Nucleus accumbens (tissue), 56 donors: ENCODE data around the gene SPATA16.
"Not testable (repeated sequence)": the region's sequence is repeated elsewhere in the genome, so short reads cannot be mapped to it uniquely, and the experiment has no call there.

Source experiments
- DNase-seq, 56 donors: peaks; one replicate each; lab custom pipeline; 2025; lab: John Stamatoyannopoulos, UW

The SPATA16 gene

DNA sequence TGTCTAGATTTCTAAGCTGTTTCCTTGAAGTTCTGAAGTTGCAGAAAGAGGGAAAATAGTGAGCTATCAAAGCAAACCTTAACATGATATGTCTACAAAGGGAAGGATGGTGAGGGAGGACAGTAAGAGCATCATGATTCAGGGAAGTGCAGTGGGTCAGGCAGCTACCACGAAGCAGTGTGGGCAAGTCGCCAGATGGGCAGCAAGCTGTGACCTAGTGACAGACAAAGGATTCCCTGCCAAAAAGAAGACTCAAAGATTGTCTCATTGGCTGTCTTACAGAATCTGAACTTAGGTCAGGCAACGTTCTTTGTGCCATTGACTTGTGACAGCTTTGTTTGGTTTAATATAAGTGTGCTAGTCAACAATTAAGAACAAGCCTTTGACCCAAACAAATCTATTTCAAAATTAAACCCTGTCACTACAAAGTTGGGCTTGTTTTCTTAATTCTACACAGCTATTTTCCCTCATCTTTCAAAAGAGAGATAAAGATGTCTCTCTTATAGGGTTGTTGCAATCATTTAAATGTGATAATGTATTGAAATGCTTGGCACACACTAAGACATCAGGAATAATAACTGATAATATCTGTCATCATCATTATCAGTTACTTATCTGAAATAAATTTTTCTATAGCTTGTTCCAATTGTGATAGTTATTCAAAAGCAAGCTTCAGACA, 237.3 kb downstream of the SPATA16 start:
- DNase-seq: peak in 1 of 56 donors; percentile 10

DNA sequence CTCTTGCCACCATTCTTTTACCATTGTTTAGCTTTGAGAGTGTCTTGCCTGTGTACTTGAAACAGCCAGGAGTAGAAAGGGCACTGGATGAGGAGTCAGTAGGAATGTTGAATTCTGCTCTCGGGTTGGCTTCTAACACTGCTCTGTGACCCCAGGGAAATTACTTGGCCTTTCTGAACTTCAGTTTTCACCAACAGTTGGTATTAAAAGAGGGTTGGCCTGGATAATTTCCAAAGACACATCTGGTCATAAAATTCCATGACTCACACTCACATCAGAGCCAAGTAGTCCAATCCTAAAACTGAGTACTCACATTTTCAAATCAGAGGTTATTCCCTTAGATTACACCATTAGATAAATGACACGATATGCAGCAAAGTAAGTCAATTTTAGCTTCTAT, 248.9 kb downstream of the SPATA16 start:
- DNase-seq: no peak

GRCh38 chr3:172885704-172886103, 255.3 kb downstream of the SPATA16 start:
- DNase-seq: no peak

DNA sequence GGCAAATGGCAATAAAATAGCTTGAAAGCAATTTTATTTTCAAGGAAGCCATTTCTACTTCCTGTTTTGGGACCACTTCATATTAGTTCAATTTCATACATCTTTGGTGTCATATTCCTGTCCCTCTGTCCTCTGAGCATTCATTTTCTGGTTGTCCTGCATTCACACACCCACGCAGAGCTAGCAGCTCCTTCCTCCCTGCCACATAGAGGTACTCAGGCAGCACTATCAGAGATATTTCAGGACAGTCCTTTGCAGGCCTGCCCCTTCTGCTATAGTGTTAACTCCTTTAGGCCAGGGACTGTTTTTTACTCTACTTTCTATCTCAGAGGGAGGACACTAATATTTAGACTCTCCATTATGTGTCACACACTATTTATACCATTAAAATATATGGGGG, 258.5 kb downstream of the SPATA16 start:
- DNase-seq: no peak

DNA sequence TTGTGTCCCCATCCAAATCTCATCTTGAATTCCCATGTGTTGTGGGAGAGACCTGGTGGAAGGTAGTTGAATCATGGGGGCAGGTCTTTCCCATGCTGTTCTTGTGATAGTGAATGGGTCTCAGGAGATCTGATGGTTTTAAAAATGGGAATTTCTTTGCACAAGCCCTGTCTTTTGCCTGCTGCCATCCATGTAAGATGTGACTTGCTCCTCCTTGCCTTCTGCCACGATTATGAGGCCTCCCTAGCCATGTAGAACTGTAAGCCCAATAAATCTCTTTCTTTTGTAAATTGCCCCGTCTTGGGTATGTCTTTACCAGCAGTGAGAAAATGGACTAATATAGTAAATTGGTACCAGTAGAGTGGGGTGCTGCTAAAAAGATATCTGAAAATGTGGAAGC, 261.7 kb downstream of the SPATA16 start:
- not testable (repeated sequence) for DNase-seq

DNA sequence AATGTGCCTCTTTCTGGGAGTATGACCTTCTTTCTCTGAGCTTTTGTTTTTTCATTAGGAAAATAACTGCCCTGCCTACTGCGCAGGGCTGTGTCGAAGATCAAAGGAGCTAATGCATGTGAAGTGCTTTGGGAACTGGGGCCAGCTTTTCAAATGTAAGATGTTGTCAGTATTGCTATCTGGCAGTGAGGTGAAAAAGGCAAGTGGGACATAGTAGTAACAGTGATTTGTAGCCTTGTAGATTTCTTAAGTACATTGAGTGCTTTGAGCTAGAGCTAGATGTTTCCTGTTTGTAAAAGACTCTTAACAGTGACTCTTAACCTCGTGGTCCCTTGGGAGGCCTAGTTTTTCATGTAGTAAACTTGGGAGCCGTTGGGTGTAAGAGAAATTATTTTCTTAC, 264.0 kb downstream of the SPATA16 start:
- DNase-seq: no peak

- no peak for DNase-seq
Measured at GRCh38 chr3:172876297-172876696, 264.7 kb downstream of the SPATA16 start.

DNA sequence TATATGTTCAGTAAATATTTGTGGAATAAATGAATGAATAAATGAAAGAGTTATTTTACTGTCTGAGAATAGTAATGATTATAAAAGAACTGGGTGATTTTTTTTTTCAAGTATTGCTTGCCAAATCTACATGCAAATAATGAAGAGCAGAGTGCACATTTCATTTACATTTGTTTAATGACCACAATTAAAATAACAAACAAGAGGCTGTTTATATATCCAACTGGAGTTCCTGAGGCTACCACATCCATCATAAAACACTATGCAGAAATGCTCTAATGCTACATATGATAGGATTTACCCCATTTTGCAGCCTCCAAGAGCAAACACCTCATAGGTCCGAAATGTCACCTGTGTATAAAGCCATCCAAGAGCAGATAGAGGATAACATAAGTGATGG, 266.0 kb downstream of the SPATA16 start:
- no peak for DNase-seq

DNA sequence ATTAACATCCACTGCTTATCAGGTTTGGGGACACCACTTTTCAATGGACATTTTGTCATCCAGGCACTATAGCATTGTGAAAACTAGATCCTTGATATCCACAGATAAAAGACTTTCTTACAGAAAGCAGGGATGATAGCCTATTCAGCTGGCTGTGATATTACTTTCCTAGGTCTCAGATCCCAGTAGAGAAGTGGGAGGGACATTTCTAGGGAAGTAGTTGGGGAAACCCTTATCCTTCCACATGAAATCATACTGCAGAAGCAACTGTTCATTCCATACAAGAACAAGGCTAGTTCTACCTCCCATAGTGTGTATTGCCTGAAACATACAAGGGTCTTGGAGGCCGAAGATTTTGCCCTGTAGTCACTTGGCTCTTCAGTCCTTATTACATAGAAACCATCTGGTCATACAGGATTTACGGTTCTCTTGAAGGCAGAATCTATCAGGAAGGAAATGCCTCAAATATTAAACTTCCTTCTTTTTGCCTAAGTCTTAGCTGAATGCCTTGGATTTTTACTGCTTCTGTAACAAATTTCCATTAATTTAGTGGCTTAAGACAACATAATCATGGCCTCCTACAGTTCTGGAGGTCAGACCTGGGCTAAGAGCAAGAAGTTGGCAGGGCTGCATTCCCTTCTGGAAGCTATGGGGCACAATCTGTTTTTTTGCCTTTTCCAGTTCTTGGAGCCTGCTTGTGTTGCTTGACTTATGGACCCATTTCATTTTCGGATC, 271.1 kb downstream of the SPATA16 start:
- DNase-seq: no peak

GRCh38 chr3:172869368-172869771, 271.7 kb downstream of the SPATA16 start:
- no peak for DNase-seq

DNA sequence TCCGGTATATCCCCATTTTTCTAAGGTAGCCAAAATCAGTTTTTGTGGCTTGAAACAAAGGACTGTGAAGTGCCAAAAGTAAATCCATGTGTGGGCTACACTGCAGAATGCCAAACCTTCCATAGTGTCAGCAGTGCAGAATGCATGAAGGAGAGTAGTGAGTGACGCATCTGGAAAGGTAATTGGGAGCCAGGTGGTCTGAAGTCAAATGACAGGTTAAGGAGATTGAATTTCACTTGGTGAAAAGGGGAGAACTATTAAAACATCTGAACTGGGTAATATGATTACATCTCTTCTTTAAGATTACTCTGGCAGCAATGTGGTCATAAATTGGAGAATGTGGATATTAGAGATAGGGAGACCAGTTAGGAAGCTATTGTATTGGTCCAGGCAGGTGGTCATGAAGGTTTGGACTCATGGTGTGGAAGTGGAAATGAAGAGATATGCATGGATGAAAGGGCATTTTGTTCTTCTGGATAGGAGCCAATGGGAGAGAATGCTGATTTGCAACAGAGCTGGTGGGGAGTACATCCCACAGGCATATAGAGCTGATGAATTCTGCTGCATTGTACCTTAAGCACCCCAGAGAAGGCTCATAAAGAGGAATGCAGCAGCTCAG, 272.3 kb downstream of the SPATA16 start:
- DNase-seq: no peak

DNA sequence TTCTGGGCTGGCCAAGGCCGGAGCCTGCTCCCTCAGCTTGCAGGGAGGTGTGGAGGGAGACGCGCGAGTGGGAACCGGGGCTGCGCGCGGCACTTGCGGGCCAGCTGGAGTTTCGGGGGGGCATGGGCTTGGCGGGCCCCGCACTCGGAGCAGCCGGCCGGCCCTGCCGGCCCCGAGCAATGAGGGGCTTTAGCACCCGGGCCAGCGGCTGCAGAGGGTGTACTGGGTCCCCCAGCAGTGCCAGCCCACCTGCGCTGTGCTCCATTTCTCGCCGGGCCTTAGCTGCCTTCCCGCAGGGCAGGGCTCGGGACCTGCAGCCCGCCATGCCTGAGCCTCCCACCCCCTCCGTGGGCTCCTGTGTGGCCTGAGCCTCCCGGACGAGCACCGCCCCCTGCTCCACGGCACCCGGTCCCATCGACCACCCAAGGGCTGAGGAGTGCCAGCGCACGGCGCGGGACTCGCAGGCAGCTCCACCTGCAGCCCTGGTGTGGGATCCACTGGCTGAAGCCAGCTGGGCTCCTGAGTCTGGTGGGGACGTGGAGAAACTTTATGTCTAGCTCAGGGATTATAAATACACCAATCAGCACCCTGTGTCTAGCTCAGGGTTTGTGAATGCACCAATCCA, 274.2 kb downstream of the SPATA16 start:
- not testable (repeated sequence) for DNase-seq

GRCh38 chr3:172859041-172859440, 282.0 kb downstream of the SPATA16 start:
- DNase-seq: no peak

GRCh38 chr3:172856795-172857742, 284.0 kb downstream of the SPATA16 start:
- DNase-seq: no peak

DNA sequence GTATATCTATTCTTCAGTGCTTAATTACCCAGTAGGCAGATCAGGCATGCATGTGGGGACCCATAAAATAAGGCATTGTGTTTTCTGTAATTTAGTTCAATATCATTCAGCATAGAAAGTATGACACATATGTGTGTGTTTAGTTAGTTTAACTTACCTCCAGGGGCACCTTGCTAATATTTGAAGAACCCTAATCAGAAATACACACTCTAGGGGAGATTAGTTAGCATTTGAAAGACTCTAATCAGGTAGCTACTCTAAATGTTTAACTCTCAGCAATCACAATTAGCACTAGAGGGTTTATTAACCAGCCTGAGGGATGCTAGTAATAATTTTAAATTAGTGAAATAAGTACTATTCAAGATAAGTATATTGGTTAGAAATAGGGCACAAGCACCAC, 286.0 kb downstream of the SPATA16 start:
- no peak for DNase-seq

- DNase-seq: no peak
Measured at GRCh38 chr3:172853921-172854666, 286.9 kb downstream of the SPATA16 start.

DNA sequence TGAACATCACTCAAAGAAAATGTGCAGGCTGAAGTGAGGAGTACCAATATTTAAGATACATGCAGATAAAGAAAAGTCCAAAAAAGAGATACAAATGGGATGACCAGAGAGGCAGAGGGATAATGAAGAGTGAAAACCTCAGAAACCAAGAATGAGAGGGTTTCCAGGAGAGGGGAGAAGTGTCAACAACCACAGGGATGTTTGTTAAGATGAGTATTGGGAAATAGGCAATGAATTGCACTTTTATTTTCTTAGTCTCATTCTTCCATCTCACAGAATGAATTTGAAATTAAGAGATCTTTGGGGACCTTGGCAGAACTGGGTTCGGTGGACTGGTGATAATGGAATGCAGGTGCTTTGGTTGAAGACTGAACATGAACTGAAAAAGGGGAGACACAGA, 288.0 kb downstream of the SPATA16 start:
- no peak for DNase-seq

DNA sequence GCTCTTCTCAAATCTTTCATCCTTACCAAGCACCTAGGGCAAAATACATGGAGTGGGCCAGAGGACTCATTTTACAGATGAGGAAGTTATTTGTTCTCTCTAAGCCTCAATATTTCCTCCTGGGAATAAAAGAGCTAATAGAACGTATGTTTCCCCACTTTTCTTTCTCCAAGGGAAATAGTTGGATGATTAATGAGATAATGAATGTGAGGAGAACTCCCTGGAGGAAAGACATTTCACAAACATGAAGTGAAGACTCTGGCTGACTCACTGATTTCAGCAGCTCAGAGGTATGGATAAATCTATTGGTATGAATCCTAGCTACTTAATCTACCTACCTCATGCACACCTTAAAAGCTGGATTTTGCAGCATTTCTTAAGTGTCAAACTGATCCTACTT, 292.1 kb downstream of the SPATA16 start:
- DNase-seq: no peak

DNA sequence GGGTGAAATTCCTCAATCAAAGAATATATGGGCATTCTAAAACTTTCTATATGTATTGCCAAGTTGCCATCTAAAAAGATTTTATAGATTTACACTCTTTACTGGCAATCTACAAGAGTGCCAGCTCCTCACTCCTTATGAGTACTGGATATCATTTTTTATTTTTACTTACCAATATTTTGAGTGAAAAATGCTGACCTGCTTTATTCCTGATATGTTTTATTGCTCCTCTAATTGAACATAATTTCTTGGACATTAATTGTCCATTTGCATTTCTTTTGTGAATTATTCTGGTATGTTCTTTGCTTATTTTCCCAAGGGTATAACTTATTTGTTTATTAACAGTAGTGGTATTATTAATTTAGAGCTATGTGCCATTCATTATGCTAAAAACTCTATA, 293.7 kb downstream of the SPATA16 start:
- no peak for DNase-seq
